ENCODE data around the gene FAM124B. TPM values are rescaled to one million over a fixed set of nuclear protein-coding genes. Genes with fewer than 3 reads are reported as not detected.

FAM124B gene
- total RNA-seq, 1 donor from 2014 or later, result 0.42 TPM

- intact Hi-C loops (cut with micrococcal nuclease), result no loop called here
Measured at GRCh38 chr2:224343226-224343625, 58.7 kb downstream of the FAM124B start.

GRCh38 chr2:224335991-224336390 lies 65.9 kb downstream of the FAM124B start:
- intact Hi-C loops (cut with micrococcal nuclease), result no loop called here

- intact Hi-C loops (cut with micrococcal nuclease), result no loop called here
Measured at GRCh38 chr2:224334726-224335125, 67.2 kb downstream of the FAM124B start.

- intact Hi-C loops (cut with micrococcal nuclease), result no loop called here
Measured at GRCh38 chr2:224333726-224334482, 68.0 kb downstream of the FAM124B start.

DNA sequence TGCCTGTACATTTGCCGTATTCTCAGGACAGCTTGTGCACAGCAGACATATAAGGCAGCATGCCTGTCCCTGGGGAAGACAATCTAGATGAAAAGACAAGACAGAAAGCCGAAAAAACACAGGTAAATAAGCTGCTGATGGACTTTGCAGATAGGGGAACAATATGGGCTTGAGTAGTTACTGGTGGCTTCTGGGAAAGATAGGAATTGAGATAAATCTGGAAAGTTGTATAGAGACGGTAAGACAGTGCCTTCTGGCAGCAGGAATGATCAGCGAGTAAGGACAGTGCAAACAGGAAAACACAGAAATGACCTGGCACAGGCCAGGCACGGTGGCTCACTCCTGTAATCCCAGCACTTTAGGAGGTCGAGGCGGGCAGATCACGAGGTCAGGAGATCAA lies 70.2 kb downstream of the FAM124B start:
- intact Hi-C loops (cut with micrococcal nuclease), result no loop called here

DNA sequence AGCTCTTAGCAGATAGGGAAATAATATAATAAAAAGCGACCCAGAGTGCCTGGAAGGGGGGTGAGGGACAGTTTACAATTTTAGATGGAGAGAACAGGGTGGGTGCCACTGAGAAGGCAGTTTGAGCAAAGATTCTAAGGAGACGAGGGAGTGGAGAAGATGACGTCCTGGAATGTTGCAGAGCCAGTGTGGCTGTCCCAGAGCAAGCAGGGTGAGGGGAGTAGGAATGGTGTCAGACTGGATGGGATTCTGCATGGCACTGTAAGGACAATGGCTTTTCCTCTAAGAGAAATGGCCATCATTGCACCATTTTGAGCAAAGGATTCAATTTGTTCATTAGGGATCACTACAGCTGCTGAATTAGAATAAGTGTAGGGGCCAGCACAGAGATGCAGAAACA lies 73.1 kb downstream of the FAM124B start:
- intact Hi-C loops (cut with micrococcal nuclease), result no loop called here

Other genes with a start within 250 kb of the FAM124B start
- gene CUL3, start 183.3 kb upstream of the FAM124B start, total RNA-seq, result 82.3 and 93.3 TPM in 2 replicates

Data from T-helper 1 cell treated with Interleukin-12 subunit alpha and Interleukin-12 subunit beta and Interleukin-4 antibody, amounts not matched to agents 30 ng/mL and 1 ng/mL, for 36 hours (primary cell).